Measurements from ENCODE around the gene WDFY1. TPM values are rescaled to one million over a fixed set of nuclear protein-coding genes. Genes with fewer than 3 reads are reported as not detected.

Gene WDFY1
- total and polyA plus RNA-seq, 11 donors = 5.6 to 30.5 (median 14.2) TPM

DNA sequence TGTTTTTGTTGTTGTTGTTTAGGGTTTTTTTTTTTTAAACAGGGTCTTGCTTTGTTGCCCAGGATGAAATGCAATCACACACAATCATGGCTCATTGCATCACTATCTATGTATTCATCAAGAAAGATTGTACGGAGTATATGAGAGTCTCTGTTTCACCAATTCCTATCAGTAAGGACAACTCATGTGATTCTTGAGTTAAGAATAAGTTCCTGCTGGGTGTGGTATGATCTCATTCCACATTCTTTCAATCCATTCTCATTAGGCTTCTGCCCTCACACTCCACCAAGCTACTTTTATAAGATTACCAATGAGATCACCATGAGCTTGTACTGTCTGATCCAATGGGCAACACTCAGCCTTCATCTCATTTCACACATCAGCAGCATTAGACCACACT, 98.6 kb downstream of the WDFY1 start:
- WGBS, 4 donors = 78 to 89% (median 81%) methylated on average over 1 of the region's 1 CpG
- Histone ChIP-seq H3K27ac (no peak overlapping the region), H3K4me3 (no peak overlapping the region), H3K9me3 (no peaks in the 10 kb centered on the region), H3K4me1 (no peaks in the 10 kb centered on the region), H3K27me3 (no peaks in the 10 kb centered on the region), H3K36me3 (peaks cover 0 to 12% (median 0%) of the 10 kb centered on the region in 9 donors)
- DNase-seq = no peak
- intact Hi-C loops (cut with DNase I) = no loop called here
- ATAC-seq = no peak
- no peak for TF ChIP-seq POLR2A (IDR thresholded peaks at IDR 0.05)
- TF ChIP-seq, protein P1, sequence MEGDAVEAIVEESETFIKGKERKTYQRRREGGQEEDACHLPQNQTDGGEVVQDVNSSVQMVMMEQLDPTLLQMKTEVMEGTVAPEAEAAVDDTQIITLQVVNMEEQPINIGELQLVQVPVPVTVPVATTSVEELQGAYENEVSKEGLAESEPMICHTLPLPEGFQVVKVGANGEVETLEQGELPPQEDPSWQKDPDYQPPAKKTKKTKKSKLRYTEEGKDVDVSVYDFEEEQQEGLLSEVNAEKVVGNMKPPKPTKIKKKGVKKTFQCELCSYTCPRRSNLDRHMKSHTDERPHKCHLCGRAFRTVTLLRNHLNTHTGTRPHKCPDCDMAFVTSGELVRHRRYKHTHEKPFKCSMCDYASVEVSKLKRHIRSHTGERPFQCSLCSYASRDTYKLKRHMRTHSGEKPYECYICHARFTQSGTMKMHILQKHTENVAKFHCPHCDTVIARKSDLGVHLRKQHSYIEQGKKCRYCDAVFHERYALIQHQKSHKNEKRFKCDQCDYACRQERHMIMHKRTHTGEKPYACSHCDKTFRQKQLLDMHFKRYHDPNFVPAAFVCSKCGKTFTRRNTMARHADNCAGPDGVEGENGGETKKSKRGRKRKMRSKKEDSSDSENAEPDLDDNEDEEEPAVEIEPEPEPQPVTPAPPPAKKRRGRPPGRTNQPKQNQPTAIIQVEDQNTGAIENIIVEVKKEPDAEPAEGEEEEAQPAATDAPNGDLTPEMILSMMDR (IDR thresholded peaks at IDR 0.05) = no peak

DNA sequence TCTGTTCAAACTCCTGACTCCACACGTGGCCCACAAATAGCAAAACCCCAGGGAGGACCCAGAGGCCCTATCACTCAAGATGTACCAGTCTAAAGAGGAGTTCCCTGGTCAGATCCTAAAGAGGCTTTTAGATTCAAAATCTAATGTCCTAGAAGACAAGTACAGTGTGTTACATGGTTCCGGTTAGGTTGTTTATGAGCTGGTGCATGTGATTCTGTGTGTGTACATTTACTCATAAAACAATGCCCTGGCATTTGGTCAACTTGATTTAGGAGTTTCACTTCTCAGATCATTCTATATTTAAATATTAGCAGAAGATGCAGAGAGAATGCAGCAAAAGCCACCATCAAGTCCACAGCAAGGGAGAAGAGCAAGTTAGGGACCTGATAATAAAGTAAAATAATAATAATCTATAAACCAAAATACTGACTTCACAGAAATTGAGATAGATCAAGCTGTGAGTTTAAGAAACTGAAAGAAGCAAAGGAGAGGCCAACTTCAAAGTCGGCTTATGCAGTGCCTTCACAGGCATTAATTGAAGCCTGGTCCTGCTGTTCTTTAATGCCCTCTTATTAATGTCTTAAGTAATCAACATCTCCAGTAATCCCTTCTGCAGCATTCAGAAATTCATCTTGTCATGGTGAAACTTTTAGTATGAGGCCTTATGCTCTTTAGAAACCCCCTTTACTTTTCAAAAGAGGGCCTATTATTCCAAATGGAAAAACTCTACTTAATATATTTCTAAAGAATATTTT, 103.5 kb downstream of the WDFY1 start:
- Histone ChIP-seq H3K4me1 (peaks cover 0 to 8% (median 4%) of the 10 kb centered on the region in 12 donors), H3K27ac (no peak overlapping the region), H3K27me3 (no peaks in the 10 kb centered on the region), H3K36me3 (peaks cover 0 to 5% (median 0%) of the 10 kb centered on the region in 9 donors), H3K9me3 (no peaks in the 10 kb centered on the region), H3K4me3 (no peak overlapping the region)
- ATAC-seq (no peak), DNase-seq (no peak)
- intact Hi-C loops (cut with DNase I) = no loop called here
- TF ChIP-seq, protein P1 (IDR thresholded peaks at IDR 0.05) = no peak
- no peak for TF ChIP-seq POLR2A (IDR thresholded peaks at IDR 0.05)
- 65 to 84% (median 71%) methylated on average over 3 of the region's 3 CpGs for WGBS, 4 donors

DNA sequence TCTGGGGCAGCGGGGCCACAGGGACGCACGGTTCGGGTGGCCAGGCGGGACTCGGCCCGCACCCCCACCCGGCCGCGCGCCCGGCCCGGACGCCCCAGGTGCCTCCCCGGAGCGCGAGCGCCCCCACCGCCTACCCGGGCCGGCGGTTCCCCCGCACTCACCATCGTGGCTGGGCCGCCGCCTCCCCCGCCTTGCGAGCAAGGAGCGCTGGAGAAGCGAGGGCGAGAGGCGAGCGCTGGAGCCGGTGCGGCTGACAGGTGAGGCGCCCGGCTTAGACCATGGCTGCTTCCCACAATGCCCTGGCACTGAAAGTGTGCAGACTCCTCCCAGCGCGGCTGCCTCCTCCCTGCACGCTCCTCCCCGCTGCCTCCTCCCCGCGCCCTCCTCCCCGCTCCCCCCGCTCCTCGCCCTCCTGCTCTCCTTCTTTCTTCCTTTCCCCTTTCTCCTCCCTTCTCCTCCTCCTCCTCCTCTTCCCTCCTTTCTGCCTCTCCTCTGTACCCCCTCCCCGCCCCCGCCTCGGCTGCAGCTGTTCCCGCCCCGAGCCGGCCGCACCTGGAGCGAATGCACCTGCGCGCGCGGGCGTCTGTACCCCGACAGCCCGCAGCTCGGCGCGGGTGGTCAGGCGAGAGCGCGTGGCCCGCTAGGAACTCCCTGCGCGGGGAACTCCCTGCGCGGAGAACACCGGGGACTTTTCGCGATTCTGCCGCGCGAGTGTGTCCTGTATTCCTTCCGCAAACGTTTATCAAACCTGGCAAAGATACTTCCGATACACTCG, 107.7 kb downstream of the WDFY1 start, which contains the start of gene AP1S3:
AP1S3 (minus strand) TSS at position 296 of the 775 bp plus-strand sequence; CDS start at position 164, 132 bp downstream.
- intact Hi-C loops (cut with DNase I) = no loop called here
- peaks cover 0 to 12% (median 6%) of the 10 kb centered on the region in 12 donors for H3K4me1 ChIP-seq
- peak; percentile 54 to 92 (median 86) for ATAC-seq
- TF ChIP-seq, protein P1 (IDR thresholded peaks at IDR 0.05) = peak in 1 of 12 donors; percentile 13
- no peak for TF ChIP-seq POLR2A (IDR thresholded peaks at IDR 0.05)
- H3K27ac ChIP-seq = peak within 1 kb of the TSS in 1 of 12 donors; percentile 16
- 1 to 4% (median 2%) methylated on average over 55 to 82 of the region's 82 CpGs for WGBS, 4 donors
- H3K9me3 ChIP-seq = no peaks in the 10 kb centered on the region
- H3K36me3 ChIP-seq = no peaks in the 10 kb centered on the region
- no peaks in the 10 kb centered on the region for H3K27me3 ChIP-seq
- DNase-seq = peak; percentile 44 to 68 (median 54)
- peak within 1 kb of the TSS; percentile 42 to 74 (median 64) for H3K4me3 ChIP-seq

Measured in heart left ventricle (tissue), 16 donors.